ENCODE data around the gene MYL4. TPM values are rescaled to one million over a fixed set of nuclear protein-coding genes. Genes with fewer than 3 reads are reported as not detected.
A peak's percentile ranks its signal among the peaks of the same experiment; 100 is the strongest.

MYL4 gene
- total and polyA plus RNA-seq, 5 donors, result 3,878 to 10,368 (median 5,885) TPM

GRCh38 chr17:47192554-47192953, 16.6 kb upstream of the MYL4 start:
- Histone ChIP-seq H3K4me1 (ENCODE audit: control insufficient read depth, insufficient read depth, low read length) (no peaks in the 10 kb centered on the region), H3K4me3 (ENCODE audit: low read length) (no peak overlapping the region), H3K27me3 (ENCODE audit: control insufficient read depth, insufficient read depth) (no peaks in the 10 kb centered on the region), H3K27ac (ENCODE audit: low read length) (no peak overlapping the region), H3K9me3 (ENCODE audit: control insufficient read depth, low read length) (no peaks in the 10 kb centered on the region)
- ATAC-seq, result no peak
- WGBS, result 82% methylated on average over 6 of the region's 6 CpGs
- no peak for DNase-seq
- intact Hi-C loops (cut with DNase I), result no loop called here

DNA sequence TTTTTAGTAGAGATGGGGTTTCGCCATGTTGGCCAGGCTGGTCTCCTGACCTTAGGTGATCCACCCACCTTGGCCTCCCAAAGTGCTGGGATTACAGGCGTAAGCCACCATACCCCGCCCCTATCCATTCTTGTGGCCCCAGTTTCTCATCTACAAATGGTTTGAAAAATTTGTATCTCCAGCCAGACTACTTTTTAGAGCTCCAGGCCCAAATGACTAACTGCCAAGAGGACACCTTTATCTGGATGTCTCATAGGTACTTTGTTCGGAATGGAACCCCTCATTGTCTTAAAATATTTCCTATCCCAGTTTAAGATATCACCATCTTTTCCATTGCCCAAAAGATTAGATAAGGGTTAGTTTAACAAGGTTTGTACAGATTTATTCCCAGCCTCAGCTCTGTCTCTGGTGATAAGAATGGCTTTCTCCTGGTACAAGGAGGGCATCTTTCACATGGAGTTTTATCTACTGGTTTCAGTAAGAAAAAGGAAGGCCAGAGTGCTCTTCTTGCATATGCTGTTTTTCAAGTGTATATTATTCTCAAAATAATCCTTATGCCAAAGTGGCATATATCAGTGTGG, 15.1 kb upstream of the MYL4 start:
- H3K27me3 ChIP-seq (ENCODE audit: control insufficient read depth, insufficient read depth), result no peaks in the 10 kb centered on the region
- ATAC-seq (no peak), DNase-seq (no peak)
- no peaks in the 10 kb centered on the region for H3K9me3 ChIP-seq (ENCODE audit: control insufficient read depth, low read length)
- intact Hi-C loops (cut with DNase I), result no loop called here
- H3K4me1 ChIP-seq (ENCODE audit: control insufficient read depth, insufficient read depth, low read length), result peaks cover 2% of the 10 kb centered on the region
- H3K4me3 ChIP-seq (ENCODE audit: low read length), result no peak overlapping the region
- WGBS, result 98% methylated on average over 4 of the region's 4 CpGs
- no peak overlapping the region for H3K27ac ChIP-seq (ENCODE audit: low read length)

DNA sequence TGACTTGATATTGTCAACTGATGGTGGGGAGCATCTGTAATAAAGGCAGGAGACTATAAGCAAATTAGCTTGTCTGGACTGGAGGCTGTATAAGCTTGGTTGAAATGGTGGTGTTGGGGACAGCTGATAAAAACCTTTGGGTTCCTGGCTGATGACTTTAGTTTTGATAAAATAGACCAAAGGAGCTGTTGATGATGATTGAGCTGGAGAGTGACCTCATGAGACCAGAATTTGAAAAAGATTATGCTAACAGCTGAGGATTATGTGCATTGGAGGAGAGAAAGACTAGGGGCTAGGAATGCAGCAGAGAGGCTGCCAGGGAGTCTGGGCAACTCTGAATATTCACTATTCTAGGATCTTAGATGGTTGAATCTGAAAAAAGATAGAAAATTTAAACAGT, 11.3 kb upstream of the MYL4 start:
- peaks cover 2% of the 10 kb centered on the region for H3K4me1 ChIP-seq (ENCODE audit: control insufficient read depth, insufficient read depth, low read length)
- no peaks in the 10 kb centered on the region for H3K27me3 ChIP-seq (ENCODE audit: control insufficient read depth, insufficient read depth)
- ATAC-seq (no peak), DNase-seq (no peak)
- no peak overlapping the region for H3K4me3 ChIP-seq (ENCODE audit: low read length)
- H3K9me3 ChIP-seq (ENCODE audit: control insufficient read depth, low read length), result no peaks in the 10 kb centered on the region
- H3K27ac ChIP-seq (ENCODE audit: low read length), result no peak overlapping the region
- intact Hi-C loops (cut with DNase I), result no loop called here

DNA sequence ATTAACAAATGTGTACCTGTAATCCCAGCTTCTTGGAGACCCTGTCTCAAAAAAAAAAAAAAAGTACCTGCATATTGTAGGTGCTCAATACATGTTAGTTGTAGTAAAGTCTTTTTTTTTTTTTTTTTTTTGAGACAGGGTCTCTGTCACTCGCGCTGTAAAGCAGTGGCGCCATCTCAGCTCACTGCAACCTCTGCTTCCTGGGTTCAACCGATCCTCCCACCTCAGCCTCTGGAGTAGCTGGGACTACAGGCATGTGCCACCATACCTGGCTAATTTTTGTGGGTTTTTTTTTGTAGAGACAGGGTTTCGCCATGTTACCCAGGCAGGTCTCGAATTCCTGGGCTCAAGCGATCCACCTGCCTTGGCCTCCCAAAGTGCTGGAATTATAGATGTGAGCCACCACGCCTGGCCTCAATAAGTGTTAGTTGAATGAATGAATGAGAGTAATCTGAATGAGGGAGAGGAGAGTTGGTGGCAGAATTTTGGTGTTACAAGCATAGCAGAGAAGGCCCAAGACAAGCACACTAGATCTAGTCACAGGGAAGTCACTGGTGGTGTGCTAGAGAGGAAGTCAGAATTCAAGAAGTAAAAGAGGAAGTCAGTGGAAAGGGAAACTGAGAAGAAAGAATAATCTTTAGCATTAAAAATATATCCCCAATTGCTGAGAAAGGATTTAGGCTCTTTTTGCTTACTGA, 9.4 kb upstream of the MYL4 start:
- Histone ChIP-seq H3K27ac (ENCODE audit: low read length) (no peak overlapping the region), H3K9me3 (ENCODE audit: control insufficient read depth, low read length) (no peaks in the 10 kb centered on the region), H3K27me3 (ENCODE audit: control insufficient read depth, insufficient read depth) (no peaks in the 10 kb centered on the region), H3K4me3 (ENCODE audit: low read length) (no peak overlapping the region), H3K4me1 (ENCODE audit: control insufficient read depth, insufficient read depth, low read length) (peaks cover 5% of the 10 kb centered on the region)
- intact Hi-C loops (cut with DNase I), result no loop called here
- ATAC-seq (no peak), DNase-seq (no peak)
- WGBS, result 97% methylated on average over 8 of the region's 8 CpGs

DNA sequence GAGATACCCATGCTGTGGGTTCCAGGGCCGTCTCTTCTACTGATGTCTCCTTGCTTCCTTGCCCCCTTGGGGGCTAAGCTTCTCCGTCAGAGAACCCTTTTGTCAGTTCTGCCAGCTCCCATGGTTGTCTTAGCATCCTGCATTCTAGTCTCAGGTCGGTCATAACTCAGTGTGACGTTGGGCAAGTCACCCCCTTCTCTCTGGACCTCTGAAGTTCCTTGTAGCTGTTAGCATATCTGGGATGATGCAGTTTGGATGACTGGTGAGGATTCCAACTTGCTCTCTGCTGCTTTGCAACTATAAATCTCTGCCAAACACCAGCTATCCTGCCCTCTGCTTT, 8.9 kb upstream of the MYL4 start:
- DNase-seq (no peak), ATAC-seq (no peak)
- H3K27ac ChIP-seq (ENCODE audit: low read length), result no peak overlapping the region
- WGBS, result 76% methylated on average over 4 of the region's 4 CpGs
- no peak overlapping the region for H3K4me3 ChIP-seq (ENCODE audit: low read length)
- H3K9me3 ChIP-seq (ENCODE audit: control insufficient read depth, low read length), result no peaks in the 10 kb centered on the region
- no peaks in the 10 kb centered on the region for H3K27me3 ChIP-seq (ENCODE audit: control insufficient read depth, insufficient read depth)
- intact Hi-C loops (cut with DNase I), result no loop called here
- peaks cover 9% of the 10 kb centered on the region for H3K4me1 ChIP-seq (ENCODE audit: control insufficient read depth, insufficient read depth, low read length)

GRCh38 chr17:47201166-47201565, 8.0 kb upstream of the MYL4 start:
- H3K4me3 ChIP-seq (ENCODE audit: low read length), result no peak overlapping the region
- 96% methylated on average over 4 of the region's 4 CpGs for WGBS
- ATAC-seq (no peak), DNase-seq (no peak)
- H3K9me3 ChIP-seq (ENCODE audit: control insufficient read depth, low read length), result no peaks in the 10 kb centered on the region
- peaks cover 15% of the 10 kb centered on the region for H3K4me1 ChIP-seq (ENCODE audit: control insufficient read depth, insufficient read depth, low read length)
- H3K27ac ChIP-seq (ENCODE audit: low read length), result no peak overlapping the region
- intact Hi-C loops (cut with DNase I), result no loop called here
- no peaks in the 10 kb centered on the region for H3K27me3 ChIP-seq (ENCODE audit: control insufficient read depth, insufficient read depth)

DNA sequence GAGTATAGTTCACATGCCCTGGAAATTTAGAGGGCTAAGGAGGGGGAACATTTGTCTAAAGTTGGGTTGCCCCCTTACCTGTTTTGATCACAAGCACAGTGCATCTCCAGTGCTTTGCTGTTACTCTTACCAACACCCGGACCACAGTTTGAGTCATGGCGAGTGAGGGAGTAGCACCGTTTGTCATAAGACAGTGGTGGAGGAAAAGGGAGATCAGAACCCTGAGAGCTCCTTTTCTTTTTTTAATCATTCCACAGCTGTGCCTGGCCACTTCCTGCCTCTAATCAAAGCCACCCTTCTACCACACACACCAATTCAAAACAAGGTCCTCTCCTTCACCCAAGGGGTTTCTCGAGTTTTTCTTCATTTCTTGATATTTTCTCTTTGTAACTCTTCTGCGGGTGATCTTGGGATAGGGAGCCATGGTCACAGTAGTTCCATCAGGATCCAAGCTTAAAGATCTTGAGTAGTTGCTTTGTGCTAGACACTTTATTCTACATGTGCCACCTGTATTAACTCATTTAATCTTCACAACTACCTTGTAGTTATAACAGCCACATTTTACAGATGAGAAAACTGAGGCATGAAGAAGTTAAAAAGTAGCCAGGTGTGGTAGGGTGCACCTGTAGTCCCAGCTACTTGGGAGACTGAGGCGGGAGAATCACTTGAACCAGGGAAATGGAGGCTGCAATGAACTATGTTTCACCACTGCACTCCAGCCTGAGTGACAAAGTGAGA, 5.0 kb upstream of the MYL4 start:
- intact Hi-C loops (cut with DNase I), result no loop called here
- no peak overlapping the region for H3K4me3 ChIP-seq (ENCODE audit: low read length)
- H3K4me1 ChIP-seq (ENCODE audit: control insufficient read depth, insufficient read depth, low read length), result peaks cover 12% of the 10 kb centered on the region
- DNase-seq (no peak), ATAC-seq (no peak)
- H3K27me3 ChIP-seq (ENCODE audit: control insufficient read depth, insufficient read depth), result no peaks in the 10 kb centered on the region
- no peaks in the 10 kb centered on the region for H3K9me3 ChIP-seq (ENCODE audit: control insufficient read depth, low read length)
- 74% methylated on average over 6 of the region's 6 CpGs for WGBS
- peak overlapping the region; percentile 93 for H3K27ac ChIP-seq (ENCODE audit: low read length)

- H3K4me1 ChIP-seq (ENCODE audit: control insufficient read depth, insufficient read depth, low read length), result peaks cover 12% of the 10 kb centered on the region
- intact Hi-C loops (cut with DNase I), result no loop called here
- peak overlapping the region; percentile 93 for H3K27ac ChIP-seq (ENCODE audit: low read length)
- ATAC-seq (peak; percentile 62 to 76), DNase-seq (peak in 2 of 3 donors; percentile 50 to 54)
- no peaks in the 10 kb centered on the region for H3K9me3 ChIP-seq (ENCODE audit: control insufficient read depth, low read length)
- H3K4me3 ChIP-seq (ENCODE audit: low read length), result no peak overlapping the region
- no peaks in the 10 kb centered on the region for H3K27me3 ChIP-seq (ENCODE audit: control insufficient read depth, insufficient read depth)
- WGBS, result 25% methylated on average over 6 of the region's 6 CpGs
Measured at GRCh38 chr17:47204722-47205418, 4.3 kb upstream of the MYL4 start.

DNA sequence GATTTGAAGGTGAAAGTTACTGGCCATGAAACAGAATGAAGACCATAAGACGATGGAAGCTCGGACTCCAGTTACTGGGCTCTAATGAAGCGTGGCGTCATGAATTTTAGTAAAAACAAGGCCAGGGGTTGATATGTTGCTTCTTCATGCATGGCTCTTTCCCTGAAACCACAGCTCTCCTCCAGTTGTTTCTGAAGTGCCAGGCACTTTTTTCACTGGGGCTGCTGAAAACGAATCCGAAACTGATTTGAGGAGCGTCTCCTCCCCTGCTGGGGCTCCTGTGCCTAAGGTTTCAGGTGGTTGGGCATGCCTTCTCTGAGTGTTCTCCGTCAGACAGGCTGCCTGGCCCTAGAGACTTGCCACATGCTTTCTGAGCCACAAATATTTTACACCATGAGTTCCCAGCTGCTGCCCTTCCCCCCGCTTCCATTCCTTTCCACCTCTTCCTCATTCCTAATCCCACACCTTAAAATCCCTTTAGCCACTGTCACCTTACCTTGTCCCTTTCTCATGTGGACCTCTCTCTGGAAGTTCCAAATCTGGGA, 3.7 kb upstream of the MYL4 start:
- Histone ChIP-seq H3K27ac (ENCODE audit: low read length) (peak overlapping the region; percentile 93), H3K9me3 (ENCODE audit: control insufficient read depth, low read length) (no peaks in the 10 kb centered on the region), H3K4me1 (ENCODE audit: control insufficient read depth, insufficient read depth, low read length) (peaks cover 12% of the 10 kb centered on the region), H3K4me3 (ENCODE audit: low read length) (no peak overlapping the region), H3K27me3 (ENCODE audit: control insufficient read depth, insufficient read depth) (no peaks in the 10 kb centered on the region)
- 36% methylated on average over 9 of the region's 9 CpGs for WGBS
- DNase-seq, result peak in 2 of 3 donors; percentile 31 to 73
- ATAC-seq, result peak; percentile 40 to 53
- intact Hi-C loops (cut with DNase I), result no loop called here

GRCh38 chr17:47207143-47208067, 1.7 kb upstream of the MYL4 start:
- no peaks in the 10 kb centered on the region for H3K27me3 ChIP-seq (ENCODE audit: control insufficient read depth, insufficient read depth)
- intact Hi-C loops (cut with DNase I), result no loop called here
- peaks cover 12% of the 10 kb centered on the region for H3K4me1 ChIP-seq (ENCODE audit: control insufficient read depth, insufficient read depth, low read length)
- no peaks in the 10 kb centered on the region for H3K9me3 ChIP-seq (ENCODE audit: control insufficient read depth, low read length)
- ATAC-seq (no peak), DNase-seq (no peak)
- H3K4me3 ChIP-seq (ENCODE audit: low read length), result no peak overlapping the region
- WGBS, result 77% methylated on average over 8 of the region's 8 CpGs
- peak overlapping the region; percentile 50 for H3K27ac ChIP-seq (ENCODE audit: low read length)

Measured in right cardiac atrium (tissue), 5 donors.